Stomach (tissue), 9 donors: Measurements from ENCODE around the gene GMDS. TPM values are rescaled to one million over a fixed set of nuclear protein-coding genes. Genes with fewer than 3 reads are reported as not detected.

ENCODE experiments used
- DNase-seq, 2 donors: peaks; one replicate each; pipeline versions ENCODE4 v3.0.0 to v3.0.0-alpha.2; 2013 to 2019
- H3K27ac ChIP-seq, 5 donors: fragments of 200-600 bp in 4 of 5; sonication (generic) in 4 of 5; one replicate each; pipeline ENCODE4 v1.5.1; 2013 to 2019; ENCODE audit warnings: mild to moderate bottlenecking in 1 of 5, moderate library complexity in 1 of 5
- H3K27me3 ChIP-seq, 3 donors: fragments of 200-600 bp; sonication (generic); one replicate each; pipeline ENCODE4 v1.5.1; 2017 to 2019; ENCODE audit warnings: mixed run types in 1 of 3
- H3K36me3 ChIP-seq, 4 donors: fragments of 200-600 bp; sonication (generic); 1 replicate in 3 of 4; 2 replicates in 1 of 4; pipeline ENCODE4 v1.5.1; 2016 to 2019
- H3K4me1 ChIP-seq, 4 donors: fragments of 200-600 bp; sonication (generic); one replicate each; pipeline ENCODE4 v1.5.1; 2016 to 2019
- H3K4me3 ChIP-seq, 4 donors: fragments of 200-600 bp; sonication (generic) in 3 of 4; one replicate each; pipeline ENCODE4 v1.5.1; 2016 to 2019; ENCODE audit warnings: mild to moderate bottlenecking in 1 of 4
- H3K9me3 ChIP-seq, 4 donors: fragments of 200-600 bp; sonication (generic); one replicate each; pipeline ENCODE4 v1.5.1; 2016 to 2019
- CTCF ChIP-seq, 7 experiments: fragments of 450-650 bp in 4 of 7; fragments of 200-600 bp in 3 of 7; sonication (generic) in 3 of 7; IDR thresholded peaks; one replicate each; pipeline ENCODE4 v1.5.1; 2016 to 2019; ENCODE audit warnings: antibody characterized with exemption in 7 of 7, control low read depth in 2 of 7, mild to moderate bottlenecking in 1 of 7
- EP300 ChIP-seq: sonication (generic); formaldehyde crosslinking; IDR thresholded peaks from one replicate; pipeline ENCODE4 v1.6.1; 2017; ENCODE audit warnings: antibody characterized with exemption
- POLR2A ChIP-seq, 4 donors: fragments of 450-650 bp; IDR thresholded peaks; one replicate each; pipeline ENCODE4 v1.6.1; 2016; ENCODE audit warnings: antibody characterized with exemption in 4 of 4, control low read depth in 2 of 4, mild to moderate bottlenecking in 1 of 4, moderate library complexity in 1 of 4
- POLR2AphosphoS5 ChIP-seq, 3 donors: sonication (generic); formaldehyde crosslinking; IDR thresholded peaks; one replicate each; pipeline ENCODE4 v1.6.1; 2016; ENCODE audit warnings: antibody characterized with exemption in 3 of 3
- WGBS, 5 donors: extraction: QIAGEN DNeasy Blood & Tissue Kit in 3 of 5; methylation state at CpG; one replicate each; pipeline versions ENCODE4 v1.1.5 to v1.1.7; 2013 to 2018; 5-methylcytosine and 5-hydroxymethylcytosine counted together
- intact Hi-C: fragments of 100-400 bp; cut with DNase I; formaldehyde crosslinking; loops from one replicate; pipeline ENCODE4 v1.15.1; 2023; ENCODE audit warnings: low total_unique reads
- polyA plus RNA-seq, 3 donors: library from polyadenylated mRNA; stranded (reverse); fragments of 200-250 nt; gene quantifications; one replicate each; pipeline ENCODE4 v1.2.3, GENCODE V29; 2013
- total RNA-seq, 5 donors: library from RNA; depleted of rRNA; stranded (reverse); fragments of >200 nt; gene quantifications; one replicate each; pipeline versions ENCODE4 v1.1.0 to v1.2.3, GENCODE V29; 2014 to 2016
- donor health status: healthy with polysubstance abuse.
- donor health status: Bipolar disorder and iron deficiency.
- donor health status: healthy.

The GMDS gene
- total and polyA plus RNA-seq, 8 donors, result 83.7 to 262 (median 121) TPM

- 92 to 97% (median 94%) methylated on average over 2 of the region's 2 CpGs for WGBS, 5 donors
- Histone ChIP-seq H3K27me3 (no peaks in the 10 kb centered on the region), H3K4me3 (no peak overlapping the region), H3K36me3 (peaks cover 0 to 16% (median 7%) of the 10 kb centered on the region in 4 donors), H3K9me3 (no peaks in the 10 kb centered on the region), H3K27ac (no peak overlapping the region), H3K4me1 (no peaks in the 10 kb centered on the region)
- intact Hi-C loops, result no loop called here
- TF ChIP-seq POLR2AphosphoS5 (IDR thresholded peaks at IDR 0.05) (no peak), CTCF (IDR thresholded peaks at IDR 0.05) (no peak), POLR2A (IDR thresholded peaks at IDR 0.05) (no peak), EP300 (no peak)
- DNase-seq, result no peak
Observed at GRCh38 chr6:1739680-1740079, 505.7 kb downstream of the GMDS start.

- Histone ChIP-seq H3K4me3 (no peak overlapping the region), H3K27me3 (no peaks in the 10 kb centered on the region), H3K4me1 (no peaks in the 10 kb centered on the region), H3K36me3 (peaks cover 0 to 16% (median 7%) of the 10 kb centered on the region in 4 donors), H3K27ac (no peak overlapping the region), H3K9me3 (no peaks in the 10 kb centered on the region)
- TF ChIP-seq POLR2AphosphoS5 (IDR thresholded peaks at IDR 0.05) (no peak), POLR2A (IDR thresholded peaks at IDR 0.05) (no peak), EP300 (no peak), CTCF (IDR thresholded peaks at IDR 0.05) (no peak)
- intact Hi-C loops, result no loop called here
- DNase-seq, result no peak
- 80 to 95% (median 84%) methylated on average over 7 to 9 of the region's 9 CpGs for WGBS, 5 donors
Observed at GRCh38 chr6:1739220-1739619, 506.2 kb downstream of the GMDS start.

GRCh38 chr6:1738558-1739081 is 506.8 kb downstream of the GMDS start:
- TF ChIP-seq CTCF (IDR thresholded peaks at IDR 0.05) (no peak), POLR2A (IDR thresholded peaks at IDR 0.05) (no peak), EP300 (no peak), POLR2AphosphoS5 (IDR thresholded peaks at IDR 0.05) (no peak)
- Histone ChIP-seq H3K4me1 (no peaks in the 10 kb centered on the region), H3K4me3 (no peak overlapping the region), H3K36me3 (peaks cover 0 to 16% (median 7%) of the 10 kb centered on the region in 4 donors), H3K9me3 (no peaks in the 10 kb centered on the region), H3K27me3 (no peaks in the 10 kb centered on the region), H3K27ac (no peak overlapping the region)
- no peak for DNase-seq
- intact Hi-C loops, result no loop called here
- 88 to 95% (median 91%) methylated on average over 6 of the region's 6 CpGs for WGBS, 5 donors

GRCh38 chr6:1737463-1738311 is 507.7 kb downstream of the GMDS start:
- no peak for DNase-seq
- 84 to 93% (median 90%) methylated on average over 6 of the region's 6 CpGs for WGBS, 5 donors
- peaks cover 0 to 15% (median 7%) of the 10 kb centered on the region in 4 donors for H3K36me3 ChIP-seq
- no peaks in the 10 kb centered on the region for H3K27me3 ChIP-seq
- no peak overlapping the region for H3K27ac ChIP-seq
- no peaks in the 10 kb centered on the region for H3K9me3 ChIP-seq
- no peak overlapping the region for H3K4me3 ChIP-seq
- no peaks in the 10 kb centered on the region for H3K4me1 ChIP-seq
- intact Hi-C loops, result no loop called here
- TF ChIP-seq CTCF (IDR thresholded peaks at IDR 0.05), result no peak
- no peak for TF ChIP-seq POLR2A (IDR thresholded peaks at IDR 0.05)
- TF ChIP-seq POLR2AphosphoS5 (IDR thresholded peaks at IDR 0.05), result no peak
- TF ChIP-seq EP300, result no peak
